22Rv1 (cell line): ENCODE measurements around the gene TRAPPC6A.

Experiments used
- CTCF ChIP-seq: fragments of 450-650 bp; IDR thresholded peaks from 2 replicates; pipeline ENCODE4 v1.5.1; 2017; ENCODE audit warnings: mild to moderate bottlenecking
- ZFX ChIP-seq: fragments of 450-650 bp; IDR thresholded peaks from 2 replicates; pipeline ENCODE4 v1.6.1; 2017; ENCODE audit warnings: antibody characterized with exemption, borderline replicate concordance

GRCh38 chr19:45156751-45157150, 21.3 kb downstream of the TRAPPC6A start:
- TF ChIP-seq CTCF (no peak), ZFX (no peak)
